Fibroblast of villous mesenchyme (primary cell): Measurements from ENCODE around the gene EDARADD. TPM values are rescaled to one million over a fixed set of nuclear protein-coding genes. Genes with fewer than 3 reads are reported as not detected.
"Not testable (repeated sequence)": the region's sequence is repeated elsewhere in the genome, so short reads cannot be mapped to it uniquely, and the experiment has no call there.

Experiments
- DNase-seq: peaks from one replicate; pipeline ENCODE4 v3.0.0-alpha.2; 2010; ENCODE audit warnings: low read depth
- H3K4me3 ChIP-seq: 2 replicates; pipeline ENCODE4 v1.5.1; 2011; ENCODE audit warnings: low read depth, mild to moderate bottlenecking, low read length
- total RNA-seq: library from RNA; depleted of rRNA; stranded (reverse); fragments of >200 nt; gene quantifications from 2 replicates; pipeline ENCODE4 v1.2.3, GENCODE V29; 2012
- TF ChIP-seq, protein P1 (sequence below): IDR thresholded peaks from 2 replicates; pipeline ENCODE4 v1.5.1; 2012; ENCODE audit warnings: low read depth, mild to moderate bottlenecking, low read length; ENCODE audit not compliant: insufficient read depth

EDARADD gene
- total RNA-seq, 1 donor = 0.43 TPM

DNA sequence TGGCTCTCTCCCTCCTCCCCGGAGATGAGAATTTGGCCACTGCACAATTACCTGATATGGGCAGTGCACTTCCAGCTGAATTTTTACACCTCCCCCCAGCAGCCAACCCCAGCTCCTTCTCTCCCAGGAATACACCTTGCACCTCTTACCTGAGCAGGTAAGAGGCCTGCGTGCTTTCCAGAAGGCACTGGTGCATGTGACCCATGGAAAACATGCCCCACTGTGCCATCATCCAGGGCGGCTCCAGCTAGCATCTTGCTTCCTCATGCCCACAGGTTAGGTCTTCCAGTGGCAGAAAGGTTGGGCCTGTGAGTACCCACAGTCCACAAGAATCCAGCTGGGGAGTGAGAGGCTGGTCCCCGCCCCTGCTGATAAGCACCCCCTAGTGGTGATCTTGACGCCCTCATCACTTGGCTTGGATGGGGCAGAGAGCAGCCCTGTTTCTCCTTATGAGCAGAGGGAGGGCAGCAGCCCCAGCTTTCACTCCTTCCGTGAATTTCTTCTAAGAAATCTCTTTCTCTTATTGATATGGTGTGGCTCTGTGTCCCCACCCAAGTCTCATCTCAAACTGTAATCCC lies 57.8 kb downstream of the EDARADD start:
- no peak overlapping the region for H3K4me3 ChIP-seq
- TF ChIP-seq, protein P1, sequence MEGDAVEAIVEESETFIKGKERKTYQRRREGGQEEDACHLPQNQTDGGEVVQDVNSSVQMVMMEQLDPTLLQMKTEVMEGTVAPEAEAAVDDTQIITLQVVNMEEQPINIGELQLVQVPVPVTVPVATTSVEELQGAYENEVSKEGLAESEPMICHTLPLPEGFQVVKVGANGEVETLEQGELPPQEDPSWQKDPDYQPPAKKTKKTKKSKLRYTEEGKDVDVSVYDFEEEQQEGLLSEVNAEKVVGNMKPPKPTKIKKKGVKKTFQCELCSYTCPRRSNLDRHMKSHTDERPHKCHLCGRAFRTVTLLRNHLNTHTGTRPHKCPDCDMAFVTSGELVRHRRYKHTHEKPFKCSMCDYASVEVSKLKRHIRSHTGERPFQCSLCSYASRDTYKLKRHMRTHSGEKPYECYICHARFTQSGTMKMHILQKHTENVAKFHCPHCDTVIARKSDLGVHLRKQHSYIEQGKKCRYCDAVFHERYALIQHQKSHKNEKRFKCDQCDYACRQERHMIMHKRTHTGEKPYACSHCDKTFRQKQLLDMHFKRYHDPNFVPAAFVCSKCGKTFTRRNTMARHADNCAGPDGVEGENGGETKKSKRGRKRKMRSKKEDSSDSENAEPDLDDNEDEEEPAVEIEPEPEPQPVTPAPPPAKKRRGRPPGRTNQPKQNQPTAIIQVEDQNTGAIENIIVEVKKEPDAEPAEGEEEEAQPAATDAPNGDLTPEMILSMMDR = peak; percentile 50
- DNase-seq = peak; percentile 11

DNA sequence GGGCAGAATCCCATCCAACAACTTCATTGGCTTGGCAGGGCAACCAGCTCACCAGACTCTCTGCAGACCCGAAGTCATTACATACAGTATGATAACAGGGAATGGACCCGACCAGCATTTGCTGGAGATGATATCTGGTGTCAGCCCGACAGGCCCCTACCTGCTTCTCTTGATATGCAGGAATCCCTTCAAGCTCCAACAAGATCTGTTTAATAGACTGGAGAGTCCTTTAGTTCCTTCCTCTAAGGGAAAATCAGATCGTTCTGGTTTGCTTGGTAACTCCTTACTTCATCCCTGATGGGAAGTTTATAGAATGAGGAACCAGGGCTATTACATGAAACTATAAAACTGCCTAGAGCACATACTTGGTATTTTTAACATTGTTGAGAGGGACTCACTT lies 61.2 kb downstream of the EDARADD start:
- TF ChIP-seq, protein P1 = no peak
- no peak overlapping the region for H3K4me3 ChIP-seq
- DNase-seq = no peak

DNA sequence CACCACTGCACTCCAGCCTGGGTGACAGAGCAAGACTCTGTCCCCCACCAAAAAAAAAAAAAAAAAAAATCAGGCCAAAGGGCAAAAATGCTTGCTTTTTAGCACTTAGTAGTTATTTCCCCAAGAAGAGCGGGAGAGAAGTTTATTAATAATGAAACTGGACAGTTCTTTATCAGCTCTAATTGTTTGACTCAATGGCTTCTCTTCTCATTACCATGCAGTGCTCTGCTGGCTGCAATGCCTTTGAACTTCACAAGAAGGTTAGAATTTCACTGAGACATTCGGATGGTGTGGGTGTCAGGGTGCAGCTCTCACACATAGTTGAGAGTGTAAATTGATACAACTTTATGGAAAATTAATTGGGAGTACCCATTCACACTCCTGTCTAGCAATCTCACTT lies 63.7 kb downstream of the EDARADD start:
- DNase-seq = no peak
- no peak overlapping the region for H3K4me3 ChIP-seq
- TF ChIP-seq, protein P1 = no peak

DNA sequence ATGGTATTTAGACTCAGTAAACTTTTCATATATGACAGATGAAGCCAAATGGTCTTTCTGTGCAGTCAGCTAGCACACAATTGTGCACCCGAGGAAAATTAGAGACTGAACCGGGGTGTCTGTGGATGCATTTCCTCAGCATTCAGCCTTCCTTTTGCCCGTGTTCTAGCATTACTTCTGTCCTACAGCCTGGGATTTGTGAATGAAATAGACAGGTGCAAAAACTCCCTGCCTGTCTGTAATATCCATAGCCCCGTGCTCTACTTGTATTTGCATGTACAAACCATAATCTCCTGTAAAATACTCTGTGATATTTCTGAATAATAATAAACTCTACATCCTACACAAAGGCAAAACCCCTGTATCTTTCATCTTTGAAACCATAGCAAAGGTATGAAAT lies 64.9 kb downstream of the EDARADD start:
- TF ChIP-seq, protein P1 = no peak
- H3K4me3 ChIP-seq = no peak overlapping the region
- no peak for DNase-seq

DNA sequence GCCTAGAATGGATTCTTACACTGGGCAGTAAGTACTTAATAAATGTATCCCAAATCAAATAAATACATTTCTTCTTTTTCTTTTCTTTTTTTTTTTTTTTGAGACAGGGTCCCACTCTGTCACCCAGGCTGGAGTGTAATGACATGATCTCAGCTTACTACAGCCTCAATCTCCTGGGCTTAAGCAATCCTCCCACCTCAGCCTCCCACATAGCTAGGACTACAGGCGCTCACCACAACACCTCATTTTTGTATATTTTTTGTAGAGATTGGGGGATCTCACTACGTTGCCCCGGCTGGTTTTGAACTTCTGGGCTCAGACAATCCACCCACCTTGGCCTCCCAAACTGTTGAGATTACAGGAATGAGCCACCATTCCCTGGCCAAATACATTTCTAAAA lies 66.0 kb downstream of the EDARADD start:
- H3K4me3 ChIP-seq = no peak overlapping the region
- no peak for DNase-seq
- TF ChIP-seq, protein P1 = no peak

DNA sequence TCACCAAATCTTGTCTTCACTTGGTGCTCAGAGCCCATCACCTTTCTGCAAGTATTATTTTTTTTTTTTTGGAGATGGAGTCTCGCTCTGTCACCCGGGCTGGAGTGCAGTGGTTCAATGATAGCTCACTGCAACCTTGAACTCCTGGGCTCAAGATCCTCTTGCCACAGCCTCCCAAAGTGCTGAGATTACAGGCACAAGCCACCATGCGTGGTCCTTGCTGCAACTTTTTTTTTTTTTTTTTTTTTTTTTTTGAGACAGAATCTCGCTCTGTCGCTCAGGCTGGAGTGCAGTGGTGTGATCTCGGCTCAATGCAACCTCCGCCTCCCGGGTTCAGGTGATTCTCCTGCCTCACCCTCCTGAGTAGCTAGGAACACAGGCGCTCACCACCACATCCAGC lies 70.1 kb downstream of the EDARADD start:
- not testable (repeated sequence) for DNase-seq, H3K4me3 ChIP-seq

DNA sequence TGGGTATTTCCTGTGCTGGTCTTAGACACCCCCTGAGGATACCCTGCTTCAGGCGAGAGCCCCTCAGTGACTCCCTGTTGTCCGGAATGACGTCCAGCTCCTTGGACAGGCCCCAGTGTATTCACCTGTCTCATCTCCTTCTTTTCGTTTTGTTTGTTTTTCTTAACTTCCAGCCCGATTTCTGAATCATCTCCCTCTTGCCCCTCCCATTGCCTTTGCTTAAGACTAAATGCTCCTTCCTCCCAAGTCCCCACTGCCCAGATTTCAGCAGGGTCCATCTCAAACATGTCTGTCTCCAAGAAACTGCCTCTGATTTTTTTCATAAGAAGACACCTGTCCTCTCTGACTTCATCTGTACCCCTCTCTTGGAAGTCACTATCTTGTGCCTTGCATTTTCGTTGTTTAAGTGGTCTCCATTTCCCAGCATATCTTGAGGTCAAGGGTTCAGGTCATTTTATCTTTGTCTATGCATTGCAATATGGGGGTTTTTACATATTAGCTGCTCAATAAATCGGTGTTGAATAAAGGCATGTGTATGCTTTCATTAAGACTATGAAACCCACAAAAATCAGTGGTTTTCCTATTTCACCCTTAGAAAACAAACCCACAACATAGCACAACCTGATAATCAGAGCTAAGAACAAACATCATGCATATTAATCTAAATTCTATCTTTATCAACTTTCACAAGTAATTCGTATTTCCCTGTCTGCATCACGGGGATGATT lies 71.3 kb downstream of the EDARADD start:
- DNase-seq = no peak
- H3K4me3 ChIP-seq = no peak overlapping the region
- TF ChIP-seq, protein P1 = no peak
